Activated B cell treated with CpG ODN at 0.5 μM for 24 hours (primary cell): ENCODE measurements around the gene EEIG1. TPM values are rescaled to one million over a fixed set of nuclear protein-coding genes. Genes with fewer than 3 reads are reported as not detected.

Experiments used
- ATAC-seq: fragments of 200-7000 bp; cut with Tn5 transposase; one replicate; pipeline ENCODE4 v1.10.0; 2021; ENCODE audit warnings: low read depth, mild to moderate bottlenecking, moderate library complexity
- CTCF ChIA-PET: fragments of 350-600 bp; sonication (Branson Sonifier 250); formaldehyde crosslinking; loops from one replicate; lab custom pipeline; 2021; ENCODE audit warnings: antibody characterized with exemption; lab: Charles Lee
- POLR2A ChIA-PET: fragments of 350-600 bp; sonication (Branson Sonifier 250); formaldehyde crosslinking; loops from one replicate; lab custom pipeline; 2021; ENCODE audit warnings: antibody characterized with exemption; lab: Charles Lee
- DNase-seq: peaks from one replicate; pipeline ENCODE4 v3.0.0; 2022
- H3K27ac Mint-ChIP-seq: one replicate; pipeline ENCODE4 v1.8.0; 2020; ENCODE audit warnings: mixed read lengths
- H3K27me3 Mint-ChIP-seq: one replicate; pipeline ENCODE4 v1.8.0; 2021; ENCODE audit warnings: mixed read lengths
- H3K36me3 Mint-ChIP-seq: one replicate; pipeline ENCODE4 v1.8.0; 2021; ENCODE audit warnings: low read depth, mixed read lengths
- H3K4me1 Mint-ChIP-seq: one replicate; pipeline ENCODE4 v1.8.0; 2021; ENCODE audit warnings: mixed read lengths
- H3K4me3 Mint-ChIP-seq: one replicate; pipeline ENCODE4 v1.8.0; 2020; ENCODE audit warnings: mild to moderate bottlenecking, mixed read lengths
- H3K9me3 Mint-ChIP-seq: one replicate; pipeline ENCODE4 v1.8.0; 2020; ENCODE audit warnings: mixed read lengths
- intact Hi-C: fragments of 100-400 bp; cut with micrococcal nuclease; formaldehyde crosslinking; loops from one replicate; pipeline ENCODE4 v1.15.1; 2024
- total RNA-seq: library from RNA; stranded (reverse); gene quantifications from 2 replicates; pipeline ENCODE4 v1.2.3, GENCODE V29; 2022
- TF ChIP-seq, protein P1 (sequence below): fragments of 200-600 bp; IDR thresholded peaks from one replicate; pipeline ENCODE4 v1.8.0; 2022; ENCODE audit warnings: antibody characterized with exemption, mild to moderate bottlenecking

EEIG1 gene
- total RNA-seq, 1 donor from 2014 or later: 88.1 TPM

DNA sequence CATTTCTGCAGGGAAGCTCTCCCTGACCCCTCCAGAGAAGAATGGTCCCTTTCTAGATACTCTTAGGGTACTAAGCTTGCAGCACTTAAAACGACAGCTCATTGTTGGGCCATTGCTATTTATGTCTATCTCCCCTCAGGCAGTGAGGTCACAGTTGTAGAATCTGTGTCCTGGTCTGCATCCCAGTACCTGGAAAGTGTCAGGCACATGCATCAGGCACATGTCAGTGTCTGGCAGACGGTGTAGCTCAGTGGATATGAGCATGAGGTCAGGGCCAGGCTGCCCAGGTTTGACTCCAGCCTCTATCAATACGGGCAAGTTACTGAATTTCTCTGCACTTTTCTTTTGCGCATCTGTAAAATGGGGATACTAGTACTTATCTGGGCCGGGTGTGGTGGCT, 22.2 kb upstream of the EEIG1 start:
- ChIA-PET POLR2A (no interaction called here), CTCF (interaction anchor here (1.1 kb wide), 1 partner anchor 31 kb away, joined by 3 read pairs; no protein-coding TSS in a partner anchor)
- ATAC-seq (no peak), DNase-seq (no peak)
- H3K27ac Mint-ChIP-seq: no peak overlapping the region
- TF ChIP-seq, protein P1, sequence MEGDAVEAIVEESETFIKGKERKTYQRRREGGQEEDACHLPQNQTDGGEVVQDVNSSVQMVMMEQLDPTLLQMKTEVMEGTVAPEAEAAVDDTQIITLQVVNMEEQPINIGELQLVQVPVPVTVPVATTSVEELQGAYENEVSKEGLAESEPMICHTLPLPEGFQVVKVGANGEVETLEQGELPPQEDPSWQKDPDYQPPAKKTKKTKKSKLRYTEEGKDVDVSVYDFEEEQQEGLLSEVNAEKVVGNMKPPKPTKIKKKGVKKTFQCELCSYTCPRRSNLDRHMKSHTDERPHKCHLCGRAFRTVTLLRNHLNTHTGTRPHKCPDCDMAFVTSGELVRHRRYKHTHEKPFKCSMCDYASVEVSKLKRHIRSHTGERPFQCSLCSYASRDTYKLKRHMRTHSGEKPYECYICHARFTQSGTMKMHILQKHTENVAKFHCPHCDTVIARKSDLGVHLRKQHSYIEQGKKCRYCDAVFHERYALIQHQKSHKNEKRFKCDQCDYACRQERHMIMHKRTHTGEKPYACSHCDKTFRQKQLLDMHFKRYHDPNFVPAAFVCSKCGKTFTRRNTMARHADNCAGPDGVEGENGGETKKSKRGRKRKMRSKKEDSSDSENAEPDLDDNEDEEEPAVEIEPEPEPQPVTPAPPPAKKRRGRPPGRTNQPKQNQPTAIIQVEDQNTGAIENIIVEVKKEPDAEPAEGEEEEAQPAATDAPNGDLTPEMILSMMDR: no peak
- peaks cover 55% of the 10 kb centered on the region for H3K4me1 Mint-ChIP-seq
- peaks cover 5% of the 10 kb centered on the region for H3K9me3 Mint-ChIP-seq
- no peaks in the 10 kb centered on the region for H3K27me3 Mint-ChIP-seq
- intact Hi-C loops: no loop called here
- no peak overlapping the region for H3K4me3 Mint-ChIP-seq
- no peaks in the 10 kb centered on the region for H3K36me3 Mint-ChIP-seq

DNA sequence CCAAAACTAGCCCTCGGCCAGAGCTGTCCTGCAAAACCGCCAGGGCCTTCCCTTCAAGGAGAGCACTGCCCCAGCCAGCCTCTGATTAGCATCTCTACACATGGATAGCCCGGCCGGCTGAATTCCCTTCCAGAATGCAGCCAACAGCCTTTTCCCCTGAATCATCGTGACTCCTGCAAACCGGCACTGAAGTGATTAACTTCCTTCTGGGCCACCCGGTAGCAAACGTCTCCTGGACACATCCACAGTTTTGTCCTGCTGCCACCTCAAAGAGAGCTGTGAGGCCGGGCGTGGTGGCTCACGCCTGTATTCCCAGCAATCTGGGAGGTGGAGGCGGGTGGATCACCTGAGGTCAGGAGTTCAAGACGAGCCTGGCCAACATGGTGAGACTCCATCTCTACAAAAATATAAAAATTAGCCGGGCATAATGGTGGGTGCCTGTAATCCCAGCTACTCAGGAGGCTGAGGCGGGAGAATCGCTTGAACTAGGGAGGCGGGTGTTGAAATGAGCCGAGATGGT, 21.1 kb upstream of the EEIG1 start:
- Mint-ChIP-seq H3K4me3 (no peak overlapping the region), H3K27ac (no peak overlapping the region), H3K9me3 (peaks cover 4% of the 10 kb centered on the region), H3K27me3 (no peaks in the 10 kb centered on the region), H3K36me3 (no peaks in the 10 kb centered on the region), H3K4me1 (peaks cover 46% of the 10 kb centered on the region)
- ATAC-seq: no peak
- DNase-seq: no peak
- TF ChIP-seq, protein P1: no peak
- CTCF ChIA-PET: no interaction called here
- POLR2A ChIA-PET: interaction anchor here (0.6 to 1.3 kb wide), 3 partner anchors 11 to 174 kb away, joined by 3 to 6 read pairs (median 3); no protein-coding TSS in a partner anchor
- intact Hi-C loops: no loop called here

DNA sequence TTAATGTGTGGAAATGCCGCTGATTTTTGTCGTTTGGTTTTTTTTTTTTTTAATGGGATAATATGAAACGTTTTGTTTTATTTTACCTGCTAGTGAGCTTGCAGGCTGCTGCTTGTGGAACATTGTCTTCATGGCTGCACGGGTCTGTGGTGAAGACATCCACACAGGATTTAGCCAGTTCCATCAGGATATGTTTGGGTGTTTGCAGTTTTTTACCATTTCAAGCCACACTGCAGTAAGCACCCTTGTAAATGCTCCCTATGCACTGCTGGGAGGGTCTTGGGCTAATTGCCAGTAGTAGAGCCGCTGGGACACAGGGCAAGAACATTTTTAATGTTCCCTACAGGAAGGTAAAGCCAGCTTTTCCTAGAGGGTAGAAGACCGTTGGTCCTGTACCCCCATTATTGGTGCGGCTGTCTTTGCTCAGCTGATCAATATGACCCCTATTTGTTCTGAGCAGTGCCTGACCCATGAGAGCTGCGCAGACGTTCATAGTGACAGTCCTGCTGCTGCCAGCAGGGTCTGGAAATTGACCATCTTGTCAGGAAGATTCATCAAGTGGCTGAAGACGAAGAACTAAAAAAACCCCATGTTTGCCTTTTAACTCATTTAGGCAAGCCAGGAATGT, 20.5 kb upstream of the EEIG1 start:
- intact Hi-C loops: no loop called here
- TF ChIP-seq, protein P1: no peak
- Mint-ChIP-seq H3K4me1 (peaks cover 42% of the 10 kb centered on the region), H3K9me3 (peaks cover 4% of the 10 kb centered on the region), H3K36me3 (no peaks in the 10 kb centered on the region), H3K4me3 (no peak overlapping the region), H3K27ac (no peak overlapping the region), H3K27me3 (no peaks in the 10 kb centered on the region)
- DNase-seq (no peak), ATAC-seq (no peak)
- ChIA-PET POLR2A (interaction anchor here (0.7 to 1.3 kb wide), 3 partner anchors 11 to 16 kb away, joined by 3 to 6 read pairs (median 3); no protein-coding TSS in a partner anchor), CTCF (no interaction called here)

DNA sequence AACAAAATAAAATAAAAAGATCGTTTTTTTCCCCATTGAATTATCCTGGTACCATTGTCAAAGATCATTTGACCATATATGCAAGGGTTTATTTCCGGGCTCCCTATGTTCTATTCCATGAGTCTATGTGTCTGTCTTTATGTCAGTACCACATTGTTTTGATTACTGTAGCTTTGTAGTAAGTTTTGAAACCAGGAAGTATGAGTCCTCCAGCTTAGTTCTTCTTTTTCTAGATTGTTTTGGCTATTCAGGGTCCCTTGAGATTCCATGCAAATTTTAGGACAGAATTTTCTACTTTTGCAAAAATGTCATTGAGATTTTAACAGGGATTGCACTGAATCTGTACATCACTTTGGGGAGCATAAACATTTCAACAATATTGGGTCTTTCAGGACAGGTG, 18.7 kb upstream of the EEIG1 start:
- Mint-ChIP-seq H3K27me3 (no peaks in the 10 kb centered on the region), H3K27ac (peak overlapping the region; percentile 62), H3K9me3 (peaks cover 4% of the 10 kb centered on the region), H3K36me3 (no peaks in the 10 kb centered on the region), H3K4me3 (peak overlapping the region; percentile 65), H3K4me1 (peaks cover 25% of the 10 kb centered on the region)
- peak; percentile 58 for ATAC-seq
- POLR2A ChIA-PET: interaction anchor here (1.1 to 1.5 kb wide), 2 partner anchors 14 to 19 kb away, joined by 8 read pairs; partner anchors contain the start of gene EEIG1
- TF ChIP-seq, protein P1: no peak
- DNase-seq: no peak
- intact Hi-C loops: no loop called here
- CTCF ChIA-PET: interaction anchor here (1.1 kb wide), 2 partner anchors 57 to 88 kb away, joined by 3 read pairs; no protein-coding TSS in a partner anchor

DNA sequence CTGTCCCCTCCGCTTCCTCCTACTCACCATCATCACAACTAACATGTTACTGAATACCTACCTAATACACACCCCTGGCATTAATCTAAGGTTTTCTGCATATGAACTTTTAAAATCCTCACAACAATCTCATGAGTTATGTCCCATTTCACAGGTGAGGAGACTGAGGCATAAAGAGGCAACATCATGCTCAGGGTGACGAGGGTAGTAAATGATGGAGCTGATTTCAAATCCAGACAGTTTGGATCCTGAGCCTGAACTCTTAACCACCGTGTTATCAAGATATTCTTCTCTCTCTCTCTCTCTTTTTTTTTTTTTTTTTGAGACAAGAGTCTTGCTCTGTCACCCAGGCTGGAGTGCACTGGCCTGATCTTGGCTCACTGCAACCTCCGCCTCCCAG, 12.9 kb upstream of the EEIG1 start:
- H3K9me3 Mint-ChIP-seq: no peaks in the 10 kb centered on the region
- H3K4me1 Mint-ChIP-seq: peaks cover 23% of the 10 kb centered on the region
- H3K27ac Mint-ChIP-seq: no peak overlapping the region
- intact Hi-C loops: no loop called here
- ATAC-seq (no peak), DNase-seq (no peak)
- ChIA-PET POLR2A (interaction anchor here (1.1 kb wide), 1 partner anchor 32 kb away, joined by 4 read pairs; no protein-coding TSS in a partner anchor), CTCF (interaction anchor here (1.8 kb wide), 1 partner anchor 41 kb away, joined by 4 read pairs; no protein-coding TSS in a partner anchor)
- TF ChIP-seq, protein P1: no peak
- H3K27me3 Mint-ChIP-seq: no peaks in the 10 kb centered on the region
- H3K36me3 Mint-ChIP-seq: no peaks in the 10 kb centered on the region
- no peak overlapping the region for H3K4me3 Mint-ChIP-seq
